WTC11 (cell line): ENCODE data around the gene KIAA1755. TPM values are rescaled to one million over a fixed set of nuclear protein-coding genes. Genes with fewer than 3 reads are reported as not detected.

Experiments used
- ATAC-seq: fragments of 200-7000 bp; cut with Tn5 transposase; 2 replicates; pipeline ENCODE4 v1.10.0; 2021; ENCODE audit warnings: mild to moderate bottlenecking, moderate library complexity
- CTCF ChIA-PET: fragments of 300-600 bp; sonication (Branson Sonifier 250); formaldehyde crosslinking; loops from one replicate; lab custom pipeline; 2021; ENCODE audit warnings: antibody characterized with exemption; lab: Charles Lee
- POLR2A ChIA-PET: fragments of 350-600 bp; sonication (Branson Sonifier 250); formaldehyde crosslinking; loops from one replicate; lab custom pipeline; 2021; ENCODE audit warnings: antibody characterized with exemption; lab: Charles Lee
- DNase-seq: peaks from one replicate; pipeline ENCODE4 v3.0.0; 2021; ENCODE audit warnings: low spot score
- H3K27ac Mint-ChIP-seq: 2 replicates; pipeline ENCODE4 v1.8.0; 2021; ENCODE audit warnings: mixed read lengths
- H3K27me3 Mint-ChIP-seq: 2 replicates; pipeline ENCODE4 v1.8.0; 2021; ENCODE audit warnings: low read depth, mild to moderate bottlenecking, moderate library complexity, mixed read lengths
- H3K36me3 Mint-ChIP-seq: 2 replicates; pipeline ENCODE4 v1.8.0; 2021; ENCODE audit warnings: mixed read lengths
- H3K4me1 Mint-ChIP-seq: 2 replicates; pipeline ENCODE4 v1.8.0; 2022; ENCODE audit warnings: mixed read lengths
- H3K4me3 Mint-ChIP-seq: 2 replicates; pipeline ENCODE4 v1.8.0; 2021; ENCODE audit warnings: mild to moderate bottlenecking, moderate library complexity, mixed read lengths
- H3K9me3 Mint-ChIP-seq: 2 replicates; pipeline ENCODE4 v1.8.0; 2021; ENCODE audit warnings: mixed read lengths
- CDX4 ChIP-seq: fragments of 250-450 bp; sonication (Bioruptor Pico); IDR thresholded peaks from 2 replicates; pipeline ENCODE4 v1.9.0; 2021; ENCODE audit warnings: moderate library complexity, mild to moderate bottlenecking, inconsistent platforms, borderline replicate concordance
- CREM ChIP-seq: sonication (generic); formaldehyde crosslinking; IDR thresholded peaks from 2 replicates; pipeline ENCODE4 v1.8.1; 2022; ENCODE audit warnings: mild to moderate bottlenecking, missing genetic modification reagents, moderate library complexity
- E2F5 ChIP-seq: sonication (generic); formaldehyde crosslinking; IDR thresholded peaks from 2 replicates; pipeline ENCODE4 v1.8.1; 2022; ENCODE audit warnings: mild to moderate bottlenecking, moderate library complexity, missing genetic modification reagents
- HMGA2 ChIP-seq: fragments of 250-450 bp; sonication (Bioruptor Pico); IDR thresholded peaks from 2 replicates; pipeline ENCODE4 v1.4.0; 2021; ENCODE audit warnings: mild to moderate bottlenecking, moderate library complexity
- HMGXB4 ChIP-seq: sonication (generic); formaldehyde crosslinking; IDR thresholded peaks from 2 replicates; pipeline ENCODE4 v1.8.1; 2023; ENCODE audit warnings: mild to moderate bottlenecking, moderate library complexity, missing genetic modification reagents
- PREB ChIP-seq: sonication (generic); formaldehyde crosslinking; IDR thresholded peaks from 2 replicates; pipeline ENCODE4 v1.8.1; 2022; ENCODE audit warnings: mild to moderate bottlenecking, missing genetic modification reagents, moderate library complexity, borderline replicate concordance
- SP1 ChIP-seq: sonication (generic); formaldehyde crosslinking; conservative IDR thresholded peaks from 2 replicates; pipeline ENCODE4 v1.8.1; 2022; ENCODE audit warnings: missing genetic modification reagents
- STAT6 ChIP-seq: sonication (generic); formaldehyde crosslinking; conservative IDR thresholded peaks from 2 replicates; pipeline ENCODE4 v1.8.1; 2023; ENCODE audit warnings: mild to moderate bottlenecking, low read depth, missing genetic modification reagents, moderate library complexity
- TCF7 ChIP-seq: sonication (generic); formaldehyde crosslinking; IDR thresholded peaks from 2 replicates; pipeline ENCODE4 v1.8.0; 2022; ENCODE audit warnings: mild to moderate bottlenecking, low read depth, missing genetic modification reagents, moderate library complexity
- TP53 ChIP-seq: sonication (generic); formaldehyde crosslinking; IDR thresholded peaks from 2 replicates; pipeline ENCODE4 v1.8.1; 2023; ENCODE audit warnings: mild to moderate bottlenecking, missing genetic modification reagents
- ZNF138 ChIP-seq: sonication (generic); formaldehyde crosslinking; conservative IDR thresholded peaks from 2 replicates; pipeline ENCODE4 v1.8.1; 2022; ENCODE audit warnings: mild to moderate bottlenecking, moderate library complexity, missing genetic modification reagents
- ZNF512 ChIP-seq: sonication (generic); formaldehyde crosslinking; IDR thresholded peaks from 2 replicates; pipeline ENCODE4 v1.8.1; 2022; ENCODE audit warnings: missing genetic modification reagents, borderline replicate concordance
- total RNA-seq: library from RNA; stranded (reverse); gene quantifications from 3 replicates; pipeline ENCODE4 v1.2.3, GENCODE V29; 2021

KIAA1755 gene
- total RNA-seq, 1 experiment from 2014 or later = 0.50 TPM

GRCh38 chr20:38178581-38178980 is 82.0 kb downstream of the KIAA1755 start:
- H3K4me3 Mint-ChIP-seq = no peak overlapping the region
- DNase-seq (no peak), ATAC-seq (no peak)
- TF ChIP-seq ZNF138 = no peak
- peaks cover 21% of the 10 kb centered on the region for H3K9me3 Mint-ChIP-seq
- H3K27me3 Mint-ChIP-seq = no peaks in the 10 kb centered on the region; the same call in 1 of the 2 replicates
- no peak overlapping the region for H3K27ac Mint-ChIP-seq
- no peaks in the 10 kb centered on the region for H3K36me3 Mint-ChIP-seq
- peaks cover 4% of the 10 kb centered on the region; the same call in 1 of the 2 replicates for H3K4me1 Mint-ChIP-seq
- ChIA-PET CTCF (interaction anchor here (0.7 to 1.3 kb wide), 2 partner anchors 35 to 105 kb away, joined by 3 to 4 read pairs; no protein-coding TSS in a partner anchor), POLR2A (no interaction called here)

- H3K27ac Mint-ChIP-seq = no peak overlapping the region
- H3K9me3 Mint-ChIP-seq = peaks cover 21% of the 10 kb centered on the region
- H3K4me1 Mint-ChIP-seq = peaks cover 4% of the 10 kb centered on the region; the same call in 1 of the 2 replicates
- H3K36me3 Mint-ChIP-seq = no peaks in the 10 kb centered on the region
- DNase-seq (no peak), ATAC-seq (no peak)
- ChIA-PET POLR2A (no interaction called here), CTCF (interaction anchor here (0.7 to 1.3 kb wide), 2 partner anchors 35 to 105 kb away, joined by 3 to 4 read pairs; no protein-coding TSS in a partner anchor)
- no peaks in the 10 kb centered on the region; the same call in 1 of the 2 replicates for H3K27me3 Mint-ChIP-seq
- no peak for TF ChIP-seq ZNF512
- TF ChIP-seq TP53 = no peak
- no peak for TF ChIP-seq CDX4 (CRISPR knock-in tag)
- no peak for TF ChIP-seq TCF7
- TF ChIP-seq HMGA2 (CRISPR knock-in tag) = no peak
- TF ChIP-seq E2F5 (CRISPR knock-in tag) = no peak
- no peak for TF ChIP-seq HMGXB4 (CRISPR knock-in tag)
- TF ChIP-seq, all 79 proteins: peak for 0
- no peak overlapping the region for H3K4me3 Mint-ChIP-seq
Observed at GRCh38 chr20:38178065-38178491, 82.5 kb downstream of the KIAA1755 start.

- CTCF ChIA-PET = interaction anchor here (3.1 kb wide), 1 partner anchor 44 kb away, joined by 15 read pairs; no protein-coding TSS in a partner anchor
- H3K4me1 Mint-ChIP-seq = peaks cover 4% of the 10 kb centered on the region; the same call in 1 of the 2 replicates
- POLR2A ChIA-PET = interaction anchor here (0.6 kb wide), 1 partner anchor 497 kb away, joined by 4 read pairs; no protein-coding TSS in a partner anchor
- H3K9me3 Mint-ChIP-seq = peaks cover 13% of the 10 kb centered on the region
- ATAC-seq = no peak
- no peaks in the 10 kb centered on the region for H3K36me3 Mint-ChIP-seq
- H3K4me3 Mint-ChIP-seq = no peak overlapping the region
- TF ChIP-seq CREM (CRISPR knock-in tag) = no peak
- TF ChIP-seq PREB (CRISPR knock-in tag) = no peak
- TF ChIP-seq SP1 (CRISPR knock-in tag) = no peak
- no peak for TF ChIP-seq STAT6
- no peak overlapping the region for H3K27ac Mint-ChIP-seq
- no peaks in the 10 kb centered on the region for H3K27me3 Mint-ChIP-seq
- DNase-seq = no peak
Observed at GRCh38 chr20:38177201-38177600, 83.3 kb downstream of the KIAA1755 start.
